Renal pelvis (tissue), 4 donors: Measurements from ENCODE around the gene SCN1B. TPM values are rescaled to one million over a fixed set of nuclear protein-coding genes. Genes with fewer than 3 reads are reported as not detected.
"Not testable (repeated sequence)": the region's sequence is repeated elsewhere in the genome, so short reads cannot be mapped to it uniquely, and the experiment has no call there.

ENCODE experiments used
- DNase-seq: peaks from one replicate; pipeline ENCODE4 v3.0.0-alpha.2; 2013
- polyA plus RNA-seq, 3 donors: library from polyadenylated mRNA; unstranded; fragments of 120-200 nt; gene quantifications; one replicate each; pipeline ENCODE4 v1.2.1, GENCODE V29; 2013; ENCODE audit not compliant: insufficient read length in 3 of 3

Gene SCN1B
- polyA plus RNA-seq, 3 donors: 0.95 to 1.5 (median 1.0) TPM

DNA sequence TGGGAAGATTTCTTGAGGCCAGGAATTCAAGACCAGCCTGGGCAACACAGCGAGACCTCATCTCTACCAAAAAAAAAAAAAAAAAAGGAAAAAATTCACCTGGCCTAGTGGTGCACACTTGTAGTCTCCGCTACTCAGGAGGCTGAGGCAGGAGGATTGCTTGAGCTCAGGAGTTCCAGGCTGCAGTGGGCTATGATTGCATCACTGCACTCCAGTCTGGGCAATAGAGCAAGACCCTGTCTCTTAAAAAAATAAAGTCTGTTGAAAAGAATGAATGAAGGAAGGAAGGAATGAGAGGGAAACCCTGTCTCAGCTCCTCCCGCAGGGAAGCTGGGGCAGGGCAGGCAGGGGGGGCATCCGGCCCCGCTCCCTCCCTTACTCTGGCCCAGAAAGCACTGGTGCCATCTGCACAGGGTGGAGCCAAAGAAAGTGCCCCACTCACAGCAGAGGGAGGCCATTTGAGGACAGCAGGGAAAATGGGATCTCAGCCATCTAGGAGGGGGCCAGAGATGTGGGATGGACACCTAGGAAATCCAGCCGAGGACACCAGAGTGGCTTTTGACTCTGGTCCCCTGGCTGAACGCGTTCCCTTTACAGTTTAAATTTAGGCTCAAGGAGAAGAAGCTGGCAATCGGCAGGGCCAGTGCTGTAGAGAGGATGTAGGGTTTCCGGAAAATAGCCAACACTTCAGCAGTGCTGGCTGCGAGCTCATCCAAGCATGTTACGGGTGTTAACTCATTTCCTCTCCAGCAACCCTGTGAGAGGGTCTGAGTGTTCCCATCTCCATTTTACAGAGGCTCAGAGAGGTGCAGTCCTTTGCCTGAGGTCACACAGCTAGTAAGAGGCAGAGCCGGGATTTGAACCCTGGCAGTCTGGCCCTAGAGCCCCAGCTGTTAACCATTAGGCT, 7.7 kb downstream of the SCN1B start:
- no peak for DNase-seq

DNA sequence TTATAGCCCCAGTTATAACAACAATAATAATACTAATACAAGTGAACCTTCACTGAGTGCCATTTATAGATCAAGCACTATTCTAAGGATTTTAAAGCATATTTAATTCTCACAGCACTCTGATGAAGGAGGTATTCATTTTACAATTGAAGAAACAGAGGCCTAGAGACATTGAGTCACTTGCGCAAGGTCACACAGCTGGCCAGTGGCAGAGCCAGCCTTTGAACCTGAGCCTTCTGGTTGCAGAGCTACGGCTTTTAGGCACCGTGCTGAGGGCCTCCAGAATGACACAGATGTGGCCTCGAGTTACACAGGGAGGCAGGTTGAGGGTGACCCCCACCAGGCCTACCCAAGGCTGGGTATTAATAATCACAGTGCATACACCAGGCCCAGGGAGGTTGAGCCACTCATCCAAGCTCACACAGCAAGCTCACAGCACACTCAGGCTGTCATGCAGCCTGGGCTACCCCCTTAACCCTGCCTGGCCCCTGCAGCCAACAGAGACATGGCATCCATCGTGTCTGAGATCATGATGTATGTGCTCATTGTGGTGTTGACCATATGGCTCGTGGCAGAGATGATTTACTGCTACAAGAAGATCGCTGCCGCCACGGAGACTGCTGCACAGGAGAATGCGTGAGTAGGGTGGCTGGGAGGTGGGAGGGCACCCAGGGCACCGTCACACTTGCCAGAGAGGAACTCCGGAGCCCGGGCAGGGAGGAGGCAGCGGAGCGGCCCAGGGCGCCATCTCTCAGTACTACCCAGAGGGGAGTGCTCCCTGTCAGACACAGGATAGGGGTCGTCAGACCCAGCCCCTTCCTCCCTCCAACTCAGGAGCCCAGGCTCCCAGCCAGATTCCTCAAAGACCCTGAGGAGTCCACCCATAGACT, 8.6 kb downstream of the SCN1B start:
- no peak for DNase-seq

DNA sequence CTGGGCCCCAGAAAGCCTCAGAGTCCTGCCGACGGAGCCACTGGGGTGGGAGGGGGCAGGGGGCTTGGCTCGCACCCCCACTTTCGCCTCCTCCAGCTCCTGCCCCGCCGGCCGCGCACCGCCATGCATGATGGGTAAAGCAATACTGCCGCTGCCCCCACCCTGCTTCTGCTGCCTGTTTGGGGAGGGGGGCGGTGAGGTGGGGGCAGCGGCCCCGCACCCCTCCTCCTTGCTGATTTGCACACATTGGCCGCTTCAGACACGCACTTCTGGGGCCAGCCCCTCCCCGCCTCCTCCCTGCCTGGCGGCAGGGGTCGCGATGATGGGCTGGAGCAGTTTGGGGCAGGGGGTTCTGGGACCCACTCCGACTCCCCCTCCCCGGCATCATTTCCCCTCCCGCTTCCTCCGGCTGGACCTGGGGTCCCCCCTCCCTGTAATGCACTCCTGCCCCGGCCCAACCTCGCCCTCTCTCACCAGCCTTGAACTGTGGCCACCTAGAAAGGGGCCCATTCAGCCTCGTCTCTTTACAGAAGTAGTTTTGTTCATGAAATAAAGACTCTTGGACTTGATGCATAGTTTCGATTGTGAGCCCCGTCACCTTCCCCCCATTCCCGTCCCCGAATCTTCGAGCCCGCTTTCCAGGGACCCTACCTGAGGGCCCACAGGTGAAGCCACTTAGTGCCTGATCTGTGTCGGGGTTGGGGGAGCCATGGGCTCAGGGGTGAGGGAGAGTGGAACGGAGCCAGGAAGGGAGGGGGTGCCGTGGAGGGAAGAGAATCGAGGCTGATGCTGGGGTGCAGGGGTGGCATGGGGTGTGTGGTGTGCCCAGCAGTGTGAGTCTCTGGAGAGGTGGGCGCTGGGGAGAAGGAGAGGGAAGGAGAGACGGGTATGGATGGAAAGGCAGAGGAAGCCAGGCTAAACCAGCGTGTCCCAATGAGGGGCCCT, 9.9 kb downstream of the SCN1B start:
- DNase-seq: no peak

DNA sequence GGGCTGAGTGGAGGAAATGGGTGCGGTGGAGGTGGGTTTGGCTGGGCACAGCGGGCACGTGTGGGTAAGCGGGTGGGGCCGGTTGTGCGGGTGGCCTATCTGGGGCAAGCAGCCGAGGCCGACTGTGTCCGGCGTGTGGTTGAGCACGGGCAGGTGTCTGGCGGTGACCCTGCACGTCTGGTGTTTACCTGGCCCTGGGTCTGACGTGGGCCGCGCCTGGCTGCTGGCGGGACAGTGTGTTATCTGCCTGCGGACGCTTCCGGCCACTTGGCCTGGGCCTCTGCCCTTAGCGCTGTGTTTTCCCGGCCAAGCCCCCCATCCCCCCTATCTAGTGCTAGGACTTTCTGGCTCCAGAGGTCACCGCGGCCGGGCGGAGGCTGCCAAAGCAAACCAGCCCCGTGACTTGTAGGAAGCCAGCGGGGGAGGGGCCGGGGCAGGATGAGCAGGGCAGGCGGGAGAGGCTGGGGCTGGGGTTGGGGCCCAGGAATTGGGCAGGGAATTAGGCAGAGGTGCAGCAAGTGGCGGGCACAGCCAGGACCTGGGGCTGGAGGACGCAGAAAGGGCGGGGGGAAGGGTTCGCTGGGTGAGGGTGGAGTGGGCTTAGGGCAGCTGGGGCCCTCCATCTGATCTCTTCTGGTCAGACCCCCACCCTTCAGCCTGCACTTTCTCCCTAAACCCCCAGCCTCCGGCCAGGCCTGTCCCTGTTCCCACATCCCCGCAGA, 10.7 kb downstream of the SCN1B start:
- DNase-seq: no peak

DNA sequence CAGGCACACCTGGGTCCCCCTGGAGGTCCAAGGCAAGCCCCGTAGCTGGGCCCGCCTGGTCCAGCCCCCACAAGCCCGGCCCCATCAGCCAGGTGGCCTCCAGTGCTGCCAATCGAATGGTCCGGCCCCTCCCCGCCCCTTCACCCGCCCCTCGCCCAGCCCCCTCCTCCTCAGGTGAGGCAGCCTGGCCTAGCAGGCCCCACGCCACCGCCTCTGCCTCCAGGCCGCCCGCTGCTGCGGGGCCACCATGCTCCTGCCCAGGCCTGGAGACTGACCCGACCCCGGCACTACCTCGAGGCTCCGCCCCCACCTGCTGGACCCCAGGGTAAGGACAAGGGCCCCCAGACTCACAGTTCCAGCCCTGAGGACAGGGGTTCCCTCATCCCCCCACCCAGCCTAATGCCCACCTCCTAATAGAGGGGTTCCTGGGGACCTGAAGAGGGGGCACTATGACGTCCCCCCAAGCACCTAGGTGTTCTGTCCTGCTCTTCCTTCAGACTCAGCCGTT, 11.3 kb downstream of the SCN1B start, which contains the start of gene HPN:
HPN (plus strand) TSS at position 174 of the 508 bp plus-strand sequence. CDS start 786 bp downstream, outside the sequence.
- no peak for DNase-seq

DNA sequence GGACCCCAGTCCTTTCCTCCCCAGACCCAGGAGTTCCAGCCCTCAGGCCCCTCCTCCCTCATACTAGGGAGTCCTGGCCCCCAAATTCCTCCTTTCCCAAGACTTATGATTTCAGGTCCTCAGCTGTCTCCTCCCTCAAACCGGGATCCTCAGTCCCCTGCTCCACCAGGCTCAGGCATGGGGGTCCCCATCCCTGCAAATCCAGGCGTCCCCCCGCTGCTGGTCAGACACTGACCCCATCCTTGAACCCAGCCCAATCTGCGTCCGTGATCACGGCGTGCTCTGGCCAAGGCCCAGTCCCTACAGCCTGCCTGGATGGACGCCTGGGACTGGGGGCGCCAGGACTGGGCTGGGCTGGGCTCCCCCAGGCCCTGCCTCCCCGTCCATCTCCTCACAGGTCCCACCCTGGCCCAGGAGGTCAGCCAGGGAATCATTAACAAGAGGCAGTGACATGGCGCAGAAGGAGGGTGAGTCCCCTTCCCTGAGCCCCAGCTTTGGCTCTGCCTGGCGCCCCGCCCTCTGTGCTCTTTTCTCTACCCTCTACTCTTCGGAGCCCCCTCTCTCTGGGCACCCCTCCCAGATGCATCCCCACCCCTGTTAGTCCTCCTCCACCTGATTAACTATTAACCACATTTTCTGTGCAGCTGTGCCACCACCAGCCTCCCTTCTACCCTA, 11.9 kb downstream of the SCN1B start:
- DNase-seq: no peak

DNA sequence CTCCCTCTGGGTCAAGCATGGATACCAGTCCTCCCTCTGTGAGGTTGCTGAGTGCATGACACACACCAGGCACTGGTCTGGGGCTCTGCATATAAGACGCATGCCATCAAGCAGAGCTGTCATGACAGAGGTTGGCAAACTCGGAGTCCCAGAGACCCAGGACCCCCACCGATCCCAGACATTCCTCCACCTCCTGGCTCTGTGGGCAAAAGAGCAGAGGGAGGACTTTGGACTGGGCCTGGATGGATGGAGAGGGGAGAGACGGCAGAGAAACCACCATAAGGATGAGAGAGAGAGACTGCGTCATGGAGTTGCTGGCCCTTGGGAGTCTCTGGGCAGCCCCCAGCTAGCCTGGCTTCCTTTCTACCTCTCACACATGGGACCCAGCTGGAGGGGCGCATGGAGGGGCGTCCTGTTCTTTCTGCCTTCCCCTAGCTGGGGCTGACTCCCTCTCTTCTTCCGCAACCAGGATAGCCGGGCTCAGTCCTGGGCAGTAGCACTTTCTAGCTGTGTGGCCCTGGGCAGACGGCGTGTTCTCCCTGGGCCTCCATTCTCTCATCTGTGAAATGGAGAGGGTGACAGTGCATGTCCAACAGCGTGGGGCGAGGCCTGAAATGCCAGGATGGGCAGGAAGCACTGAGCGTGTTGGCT, 12.8 kb downstream of the SCN1B start:
- DNase-seq: no peak

DNA sequence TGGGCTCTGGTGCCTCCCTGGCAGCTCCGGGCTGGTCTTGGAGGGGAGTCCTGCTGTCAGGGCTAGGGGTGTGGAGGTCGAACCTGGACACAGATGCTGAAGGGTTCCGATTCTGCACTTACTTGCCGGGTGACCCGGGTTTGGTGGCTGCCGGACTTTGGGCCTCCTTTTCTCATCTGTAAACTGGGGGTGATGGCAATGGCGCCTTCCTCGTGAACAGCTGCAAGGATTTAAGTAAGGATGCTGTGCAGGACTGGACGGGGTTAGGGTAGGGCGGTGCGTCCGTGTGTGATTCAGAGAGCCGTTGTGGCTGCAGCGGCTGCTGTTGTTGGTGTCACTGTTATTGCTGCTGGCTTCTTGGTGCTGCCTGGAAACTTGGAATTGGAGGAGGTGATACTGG, 13.6 kb downstream of the SCN1B start:
- DNase-seq: no peak

DNA sequence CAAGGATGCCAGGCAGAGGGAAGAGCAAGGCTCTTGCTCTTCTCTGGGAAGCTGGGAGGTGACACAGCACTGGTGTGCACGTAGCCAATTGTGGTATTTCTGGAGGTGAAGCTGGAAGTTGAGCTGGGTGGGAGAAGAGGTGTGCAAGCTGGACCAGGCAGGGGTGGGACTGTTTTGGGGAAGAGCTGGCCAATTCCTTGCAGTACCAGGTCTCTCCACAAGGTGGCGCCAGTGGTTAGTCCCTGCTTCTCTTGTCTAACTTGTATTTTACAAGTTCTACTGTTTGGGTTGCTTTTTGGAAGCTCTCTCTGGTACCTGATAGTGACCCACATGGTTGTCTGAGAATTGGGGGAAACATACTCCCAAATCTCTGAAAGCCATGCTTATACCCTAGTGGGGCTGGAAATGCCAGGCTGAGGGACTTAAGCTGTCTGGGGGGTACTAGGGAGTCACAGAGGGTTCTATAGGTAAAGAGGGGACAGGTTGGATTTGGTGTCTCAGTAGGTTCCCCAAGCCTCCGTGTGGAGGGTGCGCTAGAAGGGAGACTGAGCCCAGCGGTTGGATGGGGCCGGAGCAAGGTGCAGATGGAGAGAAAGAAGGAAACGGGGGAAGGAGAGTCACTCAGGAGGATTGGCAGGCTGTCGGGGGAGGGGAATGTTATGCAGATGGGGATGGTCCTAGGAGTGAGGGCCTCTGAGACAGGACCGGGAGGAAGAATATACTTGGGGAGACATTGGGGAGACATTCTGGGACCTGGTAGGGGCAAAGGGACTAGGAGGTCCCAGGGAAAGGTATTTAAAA, 14.2 kb downstream of the SCN1B start:
- no peak for DNase-seq

DNA sequence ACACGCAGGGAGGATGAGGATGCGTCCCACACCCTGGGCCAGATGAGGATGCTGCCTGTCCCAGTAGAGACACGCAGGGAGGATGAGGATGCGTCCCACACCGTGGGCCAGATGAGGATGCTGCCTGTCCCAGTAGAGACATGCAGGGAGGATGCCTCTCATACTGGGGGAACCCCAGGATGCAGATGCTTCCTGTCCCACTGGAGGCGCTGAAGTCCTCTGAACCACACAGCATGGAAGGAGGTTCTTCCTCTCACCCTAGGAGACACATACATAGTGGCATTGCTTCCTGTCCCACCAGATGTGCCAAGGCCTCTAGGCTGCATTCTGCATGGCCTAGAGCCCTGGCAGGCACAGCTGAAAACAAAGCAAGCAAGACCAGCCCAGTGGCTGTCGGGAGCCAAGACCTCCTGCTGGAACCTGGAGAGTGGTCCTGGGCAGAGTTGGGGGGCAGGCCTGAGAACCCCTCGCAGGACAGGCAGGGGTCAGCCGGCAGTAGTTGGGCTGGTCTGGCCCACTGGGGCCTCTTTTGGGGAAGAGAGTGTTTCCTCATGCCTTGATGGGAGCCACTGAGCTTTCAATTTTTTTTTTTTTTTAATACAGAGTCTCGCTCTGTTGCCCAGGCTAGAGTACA, 15.5 kb downstream of the SCN1B start:
- no peak for DNase-seq

DNA sequence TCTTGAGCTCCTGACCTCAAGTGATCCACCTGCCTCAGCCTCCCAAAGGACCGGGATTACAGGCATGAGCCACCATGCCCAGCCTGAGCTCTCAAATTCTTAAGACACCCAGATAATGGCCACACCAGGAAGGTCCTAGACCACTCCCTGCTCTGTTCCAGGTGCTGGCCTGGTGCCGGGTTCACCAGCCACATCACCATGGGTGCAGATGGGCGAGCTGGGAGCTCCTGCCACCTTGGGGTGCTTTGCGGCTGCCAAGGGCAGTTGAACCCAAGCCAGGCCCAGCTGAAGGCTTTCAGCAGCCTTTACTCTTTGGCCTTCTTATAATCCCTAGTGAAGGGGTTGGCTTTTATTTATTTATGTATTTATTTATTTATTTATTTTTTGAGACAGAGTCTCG, 16.2 kb downstream of the SCN1B start:
- DNase-seq: no peak

DNA sequence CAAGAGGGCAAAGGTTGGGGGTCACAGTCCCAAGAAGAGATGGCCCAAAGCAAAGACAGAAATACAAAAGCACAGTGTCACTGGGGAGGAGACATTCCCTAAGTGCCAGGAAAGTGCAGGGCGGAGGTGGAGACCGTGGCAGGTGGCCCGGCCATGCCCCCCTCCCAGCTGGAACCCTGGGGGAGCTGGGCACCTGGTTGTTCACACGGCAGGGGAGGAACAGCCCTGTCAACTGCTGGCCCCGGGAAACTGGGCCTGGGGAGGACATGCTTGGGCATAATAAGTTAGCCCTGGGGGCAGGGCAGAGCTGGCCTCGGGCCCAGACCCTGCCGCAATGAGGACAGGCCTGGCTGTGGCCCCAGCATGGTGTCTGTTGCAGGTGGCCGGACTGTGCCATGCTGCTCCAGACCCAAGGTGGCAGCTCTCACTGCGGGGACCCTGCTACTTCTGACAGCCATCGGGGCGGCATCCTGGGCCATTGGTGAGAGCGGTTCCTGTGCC, 18.7 kb downstream of the SCN1B start:
- no peak for DNase-seq

DNA sequence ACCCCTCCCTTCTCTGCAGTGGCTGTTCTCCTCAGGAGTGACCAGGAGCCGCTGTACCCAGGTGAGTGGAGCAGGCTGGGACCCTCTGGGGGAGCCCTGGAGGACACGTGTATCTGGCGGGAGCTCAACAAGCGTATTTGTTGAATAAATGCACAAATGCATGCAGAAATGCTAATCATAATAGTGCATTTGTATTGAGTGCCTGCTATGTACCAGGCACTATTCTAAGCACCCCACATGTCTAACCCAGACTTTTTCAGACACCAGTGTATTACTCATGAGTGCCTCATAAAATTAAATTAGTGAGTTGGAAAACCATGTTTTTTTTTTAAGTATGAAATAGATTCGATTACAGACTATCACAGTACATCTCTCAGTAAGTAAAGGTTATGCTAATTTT, 19.2 kb downstream of the SCN1B start:
- DNase-seq: no peak

DNA sequence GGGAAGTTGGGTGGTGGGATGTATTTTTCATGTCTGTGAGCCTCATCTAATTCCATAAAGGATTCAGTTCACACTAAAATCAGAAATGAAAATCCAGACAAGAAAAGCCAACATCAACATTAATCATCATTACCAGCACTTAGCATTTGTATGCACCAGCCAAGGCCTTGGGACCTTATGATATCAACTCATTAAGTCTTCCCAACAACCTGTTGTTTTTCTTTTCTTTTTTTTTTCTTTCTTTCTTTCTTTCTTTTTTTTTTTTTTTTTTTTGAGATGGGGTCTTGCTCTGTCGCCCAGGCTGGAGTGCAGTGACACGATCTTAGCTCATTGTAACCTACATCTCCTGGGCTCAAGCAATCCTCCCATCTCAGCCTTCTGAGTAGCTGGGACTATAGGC, 20.4 kb downstream of the SCN1B start:
- not testable (repeated sequence) for DNase-seq

DNA sequence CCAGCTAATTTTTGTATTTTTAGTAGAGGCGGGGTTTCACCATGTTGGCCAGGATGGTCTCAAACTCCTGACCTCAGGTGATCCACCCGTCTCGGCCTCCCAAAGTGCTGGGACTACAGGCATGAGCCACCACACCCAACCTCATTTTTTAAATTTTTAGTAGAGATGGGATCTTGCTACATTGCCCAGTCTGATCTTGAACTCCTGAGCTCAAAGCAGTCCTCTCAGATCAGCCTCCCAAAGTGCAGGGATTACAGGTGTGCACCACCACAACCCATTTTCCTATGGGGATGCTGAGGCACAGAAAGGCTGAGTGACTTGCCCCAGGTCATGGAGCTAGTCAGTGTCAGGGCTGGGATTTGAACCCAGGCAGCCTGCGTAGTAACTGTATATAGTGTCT, 21.0 kb downstream of the SCN1B start:
- DNase-seq: not testable (repeated sequence)

DNA sequence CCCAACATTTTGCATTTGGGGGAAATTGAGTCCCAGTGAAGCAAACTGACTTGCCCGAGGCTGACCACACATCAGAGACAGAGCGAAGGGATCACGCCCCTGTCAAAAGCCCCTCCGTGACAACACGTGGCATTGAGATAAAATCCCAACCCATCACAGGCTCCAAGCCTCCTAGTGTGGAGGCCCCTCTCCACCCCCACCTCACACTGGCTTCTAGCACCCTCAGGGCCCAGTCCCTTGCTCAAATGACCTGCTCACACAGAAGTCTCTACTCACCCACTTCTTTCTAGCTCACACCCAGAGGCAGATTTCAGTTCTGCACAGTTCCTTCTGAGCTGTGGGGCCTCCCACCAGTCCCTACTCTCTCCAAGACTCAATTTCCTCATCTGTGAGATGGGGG, 21.5 kb downstream of the SCN1B start:
- no peak for DNase-seq

DNA sequence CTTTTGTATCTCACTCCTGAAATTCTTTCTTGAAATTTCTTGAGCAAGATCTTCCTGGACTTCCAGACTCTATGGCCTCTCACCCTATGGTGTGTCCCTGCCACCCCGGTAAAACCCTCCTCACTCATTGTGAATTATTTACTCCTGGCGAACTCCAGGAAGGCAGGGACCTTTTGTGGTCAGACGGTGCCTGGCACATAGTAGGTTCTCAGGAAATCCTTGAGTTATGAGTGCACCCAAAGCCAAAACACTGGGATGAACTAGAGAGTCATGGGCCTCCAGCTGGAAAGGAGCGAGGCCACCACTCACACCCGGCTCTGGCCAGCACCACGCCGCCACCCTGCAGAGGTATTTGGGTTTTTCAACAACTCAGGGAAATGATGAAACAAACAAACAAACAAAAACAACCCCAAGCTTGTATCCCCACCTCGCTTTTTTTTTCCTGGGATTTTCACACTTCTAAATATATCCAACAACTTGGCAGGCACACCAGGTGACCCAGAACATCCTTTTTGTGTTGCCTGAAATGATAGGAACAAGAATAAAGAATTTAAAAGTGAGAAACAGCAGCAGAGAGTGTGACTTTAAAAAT, 22.4 kb downstream of the SCN1B start:
- no peak for DNase-seq
